GM19397 (cell line): ENCODE results near the gene ECE1.
A peak's percentile ranks its signal among the peaks of the same experiment; 100 is the strongest.
"Not testable (repeated sequence)": the region's sequence is repeated elsewhere in the genome, so short reads cannot be mapped to it uniquely, and the experiment has no call there.

ENCODE experiments used
- ATAC-seq: cut with Tn5 transposase; IDR thresholded peaks from one replicate; pipeline ENCODE4 v1.9.1; 2021; ENCODE audit warnings: mild to moderate bottlenecking, moderate library complexity; ENCODE audit not compliant: unreplicated experiment

Gene ECE1

GRCh38 chr1:21292984-21293536 lies 2.8 kb upstream of the ECE1 start:
- ATAC-seq, result peak; percentile 22

- ATAC-seq, result peak; percentile 3
Observed at GRCh38 chr1:21292503-21292983, 2.3 kb upstream of the ECE1 start.

GRCh38 chr1:21291964-21292363 lies 1.7 kb upstream of the ECE1 start:
- no peak for ATAC-seq

- ATAC-seq, result no peak
Observed at GRCh38 chr1:21291184-21291583, 921 bp upstream of the ECE1 start.

- no peak for ATAC-seq
Observed at GRCh38 chr1:21290546-21290944, 282 bp upstream of the ECE1 start.

GRCh38 chr1:21289127-21289526 lies 1.1 kb downstream of the ECE1 start:
- ATAC-seq, result no peak

GRCh38 chr1:21287905-21288514 lies 2.3 kb downstream of the ECE1 start:
- ATAC-seq, result no peak

- ATAC-seq, result not testable (repeated sequence)
Observed at GRCh38 chr1:21285386-21285785, 4.9 kb downstream of the ECE1 start.

- ATAC-seq, result no peak
Observed at GRCh38 chr1:21285055-21285372, 5.2 kb downstream of the ECE1 start.

- ATAC-seq, result no peak
Observed at GRCh38 chr1:21284206-21285054, 5.8 kb downstream of the ECE1 start.

- no peak for ATAC-seq
Observed at GRCh38 chr1:21283524-21283923, 6.7 kb downstream of the ECE1 start.

GRCh38 chr1:21282020-21282419 lies 8.2 kb downstream of the ECE1 start:
- ATAC-seq, result not testable (repeated sequence)

GRCh38 chr1:21280482-21280881 lies 9.8 kb downstream of the ECE1 start:
- no peak for ATAC-seq

GRCh38 chr1:21280011-21280471 lies 10.2 kb downstream of the ECE1 start:
- no peak for ATAC-seq

GRCh38 chr1:21278860-21279845 lies 11.1 kb downstream of the ECE1 start:
- no peak for ATAC-seq

- ATAC-seq, result no peak
Observed at GRCh38 chr1:21278208-21278859, 11.9 kb downstream of the ECE1 start.

- ATAC-seq, result no peak
Observed at GRCh38 chr1:21277180-21277579, 13.1 kb downstream of the ECE1 start.

GRCh38 chr1:21272540-21272939 lies 17.7 kb downstream of the ECE1 start:
- ATAC-seq, result no peak

GRCh38 chr1:21271550-21271949 lies 18.7 kb downstream of the ECE1 start:
- ATAC-seq, result no peak

GRCh38 chr1:21270086-21270689 lies 20.1 kb downstream of the ECE1 start:
- ATAC-seq, result no peak
